HepG2 (cell line): ENCODE data around the gene AUTS2. TPM values are rescaled to one million over a fixed set of nuclear protein-coding genes. Genes with fewer than 3 reads are reported as not detected.

Experiments
- ATAC-seq: fragments of 200-7000 bp; cut with Tn5 transposase; 3 replicates; pipeline ENCODE4 v1.9.1; 2020; ENCODE audit warnings: mild to moderate bottlenecking, moderate library complexity
- BruUV-seq: library from RNA; stranded (reverse); fragments of 400-500 nt; replicated peaks from 2 replicates; lab custom pipeline; 2021; lab: Mats Ljungman, UMichigan
- CTCF ChIA-PET: fragments of 300-600 bp; formaldehyde crosslinking; extraction: SDS; loops from one replicate; lab custom pipeline; 2021; ENCODE audit warnings: low total read pairs, inconsistent platforms, low intra/inter-chr PET ratio; lab: Yijun Ruan, JAX
- POLR2A ChIA-PET: fragments of 350-600 bp; sonication (Branson Sonifier 250); formaldehyde crosslinking; loops from one replicate; lab custom pipeline; 2020; ENCODE audit warnings: antibody characterized with exemption, inconsistent platforms; lab: Yijun Ruan, JAX
- DNase-seq: peaks from one replicate; pipeline ENCODE4 v3.0.0-alpha.2; 2015; ENCODE audit warnings: low spot score
- FAIRE-seq: peaks from 3 replicates; lab custom pipeline; 2011; peaks lifted over from hg19 to GRCh38; lab: Jason Lieb, UNC
- H2AFZ ChIP-seq: one replicate; pipeline ENCODE4 v1.6.1; 2011; ENCODE audit warnings: low read length, inconsistent platforms
- H3K27ac ChIP-seq: fragments of 300-600 bp; 3 replicates; pipeline ENCODE4 v1.8.0; 2011; ENCODE audit warnings: mixed run types, mild to moderate bottlenecking, mixed read lengths, low read length, inconsistent platforms; ENCODE audit not compliant: insufficient read depth; ENCODE audit errors: extremely low read length
- H3K27me3 ChIP-seq, 2 experiments: fragments of 200-600 bp in 1 of 2; 2 replicates in 1 of 2; 3 replicates in 1 of 2; pipeline versions ENCODE4 v1.6.0 to v1.8.0; 2011; ENCODE audit warnings: low read length in 2 of 2, mild to moderate bottlenecking in 2 of 2, moderate library complexity in 2 of 2, inconsistent platforms in 1 of 2; ENCODE audit not compliant: insufficient read depth in 2 of 2, control insufficient read depth in 1 of 2
- H3K36me3 ChIP-seq, 2 experiments: fragments of 200-600 bp in 1 of 2; replicated peaks in 1 of 2; 2 replicates in 1 of 2; 3 replicates in 1 of 2; pipeline versions ENCODE4 v1.5.1 to v1.8.0; 2011; ENCODE audit warnings: low read length in 2 of 2, inconsistent platforms in 1 of 2; ENCODE audit not compliant: insufficient read depth in 2 of 2, control insufficient read depth in 1 of 2
- H3K4me1 ChIP-seq: 2 replicates; pipeline ENCODE4 v1.5.1; 2012; ENCODE audit warnings: low read length, inconsistent platforms; ENCODE audit not compliant: insufficient read depth
- H3K4me2 ChIP-seq: 2 replicates; pipeline ENCODE4 v1.6.0; 2011; ENCODE audit warnings: low read depth, low read length, inconsistent platforms
- H3K4me3 ChIP-seq, 3 experiments: fragments of 200-600 bp in 1 of 3; sonication (generic), shearing (Covaris generic) in 1 of 3; replicated peaks in 1 of 3; 2 replicates each; pipeline ENCODE4 v1.5.1; 2011 to 2016; ENCODE audit warnings: low read length in 3 of 3, inconsistent platforms in 2 of 3, low read depth in 2 of 3, mild to moderate bottlenecking in 2 of 3, control low read depth in 1 of 3, mixed read lengths in 1 of 3; ENCODE audit not compliant: insufficient read depth in 1 of 3
- H3K79me2 ChIP-seq: one replicate; pipeline ENCODE4 v1.6.1; 2011; ENCODE audit warnings: low read length, inconsistent platforms; ENCODE audit not compliant: insufficient read depth
- H3K9ac ChIP-seq: 2 replicates; pipeline ENCODE4 v1.6.0; 2011; ENCODE audit warnings: mild to moderate bottlenecking, low read depth, low read length, inconsistent platforms; ENCODE audit not compliant: insufficient read depth
- H3K9me3 ChIP-seq: 2 replicates; pipeline ENCODE4 v1.5.1; 2012; ENCODE audit warnings: mild to moderate bottlenecking, low read length
- H4K20me1 ChIP-seq: 2 replicates; pipeline ENCODE4 v1.6.0; 2011; ENCODE audit warnings: inconsistent platforms, mild to moderate bottlenecking, low read length, moderate library complexity; ENCODE audit not compliant: insufficient read depth
- ERF ChIP-seq: IDR thresholded peaks from 2 replicates; pipeline ENCODE4 v1.6.1; 2018; ENCODE audit warnings: missing biosample characterization, missing genetic modification reagents
- FOXP1 ChIP-seq, 2 experiments: fragments of 450-650 bp in 1 of 2; IDR thresholded peaks; 2 replicates each; pipeline ENCODE4 v1.6.1; 2017 to 2018; ENCODE audit warnings: antibody characterized with exemption in 1 of 2
- HOXA5 ChIP-seq: sonication (generic); formaldehyde crosslinking; IDR thresholded peaks from 2 replicates; pipeline ENCODE4 v1.4.0; 2020; ENCODE audit warnings: missing genetic modification reagents
- KDM5B ChIP-seq: sonication (generic); formaldehyde crosslinking; IDR thresholded peaks from 2 replicates; pipeline ENCODE4 v1.4.0; 2020; ENCODE audit warnings: missing genetic modification reagents, mild to moderate bottlenecking, borderline replicate concordance
- MAFF ChIP-seq: IDR thresholded peaks from 2 replicates; pipeline ENCODE4 v1.6.1; 2011; ENCODE audit warnings: low read depth, low read length, improper control_type of control experiment
- MTA3 ChIP-seq: sonication (generic); formaldehyde crosslinking; IDR thresholded peaks from 2 replicates; pipeline ENCODE4 v1.4.0; 2020; ENCODE audit warnings: missing genetic modification reagents
- MXI1 ChIP-seq: IDR thresholded peaks from 3 replicates; pipeline ENCODE4 v1.6.1; 2012; ENCODE audit warnings: low read depth, low read length, inconsistent platforms, borderline replicate concordance
- NBN ChIP-seq: fragments of 450-650 bp; conservative IDR thresholded peaks from 2 replicates; pipeline ENCODE4 v1.6.1; 2017
- NONO ChIP-seq, 2 experiments: fragments of 450-650 bp in 1 of 2; sonication (generic) in 1 of 2; formaldehyde crosslinking in 1 of 2; IDR thresholded peaks in 1 of 2; conservative IDR thresholded peaks in 1 of 2; 2 replicates each; pipeline versions ENCODE4 v1.6.1 to v1.8.0; 2017 to 2022; ENCODE audit warnings: mild to moderate bottlenecking in 1 of 2, missing genetic modification reagents in 1 of 2, moderate library complexity in 1 of 2
- SRY ChIP-seq: sonication (generic); formaldehyde crosslinking; IDR thresholded peaks from 2 replicates; pipeline ENCODE4 v1.8.0; 2022; ENCODE audit warnings: mild to moderate bottlenecking, missing genetic modification reagents
- ZIK1 ChIP-seq: sonication (generic); formaldehyde crosslinking; IDR thresholded peaks from 2 replicates; pipeline ENCODE4 v1.5.0; 2020; ENCODE audit warnings: mild to moderate bottlenecking, low read depth, missing genetic modification reagents, borderline replicate concordance
- ZMYM4 ChIP-seq: sonication (generic); formaldehyde crosslinking; IDR thresholded peaks from 2 replicates; pipeline ENCODE4 v1.8.1; 2023; ENCODE audit warnings: mild to moderate bottlenecking, missing genetic modification reagents
- ZNF530 ChIP-seq: sonication (generic); formaldehyde crosslinking; IDR thresholded peaks from 2 replicates; pipeline ENCODE4 v1.5.0; 2020; ENCODE audit warnings: low read depth, mild to moderate bottlenecking, missing genetic modification reagents
- ZNF549 ChIP-seq: sonication (generic); formaldehyde crosslinking; IDR thresholded peaks from 2 replicates; pipeline ENCODE4 v1.5.0; 2020; ENCODE audit warnings: missing genetic modification reagents
- whole genome bisulfite sequencing: methylation state at CpG from one replicate; pipeline ENCODE4 v1.1.6; 2017; ENCODE audit warnings: low lambda C conversion rate; 5-methylcytosine and 5-hydroxymethylcytosine counted together
- in situ Hi-C: cut with HindIII; loops from 2 replicates; pipeline ENCODE4 v1.10.0; 2017; ENCODE audit warnings: low pct_unique_long_range_greater_than_20kb; ENCODE audit not compliant: extremely low pct_ligation_motif_present
- intact Hi-C: fragments of 100-400 bp; cut with micrococcal nuclease; formaldehyde crosslinking; loops from one replicate; pipeline ENCODE4 v1.10.0; 2022; ENCODE audit not compliant: unreplicated experiment
- polyA plus RNA-seq, 8 experiments: library from polyadenylated mRNA; depleted of rRNA in 3 of 8; stranded (reverse) in 7 of 8; unstranded in 1 of 8; fragments of >200 nt; fragmentation: Illumina TruSeq in 4 of 8; extraction: Trizol in 4 of 8; gene quantifications; 2 replicates each; pipeline versions ENCODE4 v1.2.1 to v1.2.3, GENCODE V29; 2011 to 2016; ENCODE audit warnings: low read depth in 4 of 8, missing spikeins in 1 of 8, mixed read lengths in 1 of 8; ENCODE audit not compliant: insufficient read depth in 1 of 8
- total RNA-seq, 5 experiments: library from RNA; depleted of rRNA; stranded (reverse); fragments of >200 nt; fragmentation: Illumina TruSeq; extraction: Trizol; gene quantifications; 2 replicates each; pipeline ENCODE4 v1.2.3, GENCODE V29; 2016; ENCODE audit warnings: low read depth in 1 of 5
- TF ChIP-seq, protein P1 (sequence below): sonication (generic); formaldehyde crosslinking; IDR thresholded peaks from 2 replicates; pipeline ENCODE4 v1.9.0; 2022; ENCODE audit warnings: low read depth, missing genetic modification reagents

Gene AUTS2
- total and polyA plus RNA-seq, 2 of the 13 experiments (the other 11 are each of a cell fraction or from before 2014, with no cell fraction given) = 0.38 TPM; not detected in 1

DNA sequence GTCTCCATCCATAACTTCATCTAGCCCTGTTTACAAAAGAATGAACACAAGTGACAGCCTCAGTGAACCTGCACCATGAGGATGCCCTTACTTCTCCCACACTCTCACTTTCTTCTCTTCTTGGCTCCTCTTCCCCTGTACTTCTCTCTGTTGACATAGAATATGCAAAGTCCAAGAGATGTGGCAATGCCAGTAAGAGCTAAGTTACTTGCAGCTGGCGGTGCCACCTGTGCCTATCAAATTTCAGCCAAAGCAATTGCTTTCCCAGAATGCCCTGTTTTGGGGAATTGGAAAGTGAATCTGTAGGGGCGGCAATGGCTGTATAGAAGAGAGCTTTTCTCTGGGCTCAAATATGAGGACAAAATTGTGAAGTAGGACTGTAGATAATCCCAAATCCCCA, 557.8 kb downstream of the AUTS2 start:
- Histone ChIP-seq H3K4me3 (no peak overlapping the region), H2AFZ (no peak overlapping the region), H3K9ac (no peak overlapping the region), H3K27ac (no peak overlapping the region), H3K27me3 (no peaks in the 10 kb centered on the region), H3K36me3 (no peaks in the 10 kb centered on the region), H3K4me1 (no peaks in the 10 kb centered on the region), H3K4me2 (no peak overlapping the region), H4K20me1 (no peaks in the 10 kb centered on the region), H3K9me3 (no peaks in the 10 kb centered on the region), H3K79me2 (no peaks in the 10 kb centered on the region)
- ChIA-PET POLR2A (no interaction called here), CTCF (no interaction called here)
- ATAC-seq (no peak), FAIRE-seq (no peak), DNase-seq (no peak)
- intact Hi-C loops = no loop called here
- TF ChIP-seq ZNF530 (CRISPR knock-in tag) (no peak), KDM5B (CRISPR knock-in tag) (no peak), ZNF549 (CRISPR knock-in tag) (no peak), ERF (CRISPR knock-in tag) (no peak), HOXA5 (no peak), ZIK1 (CRISPR knock-in tag) (no peak), MXI1 (no peak), NBN (no peak), MTA3 (CRISPR knock-in tag) (no peak), MAFF (no peak), FOXP1 (IDR thresholded peaks at IDR 0.05) (no peak), FOXP1 (CRISPR knock-in tag; IDR thresholded peaks at IDR 0.05) (no peak)
- WGBS = 50% methylated on average over 2 of the region's 2 CpGs
- in situ Hi-C loops = no loop called here
- no TSS peak for BruUV-seq

DNA sequence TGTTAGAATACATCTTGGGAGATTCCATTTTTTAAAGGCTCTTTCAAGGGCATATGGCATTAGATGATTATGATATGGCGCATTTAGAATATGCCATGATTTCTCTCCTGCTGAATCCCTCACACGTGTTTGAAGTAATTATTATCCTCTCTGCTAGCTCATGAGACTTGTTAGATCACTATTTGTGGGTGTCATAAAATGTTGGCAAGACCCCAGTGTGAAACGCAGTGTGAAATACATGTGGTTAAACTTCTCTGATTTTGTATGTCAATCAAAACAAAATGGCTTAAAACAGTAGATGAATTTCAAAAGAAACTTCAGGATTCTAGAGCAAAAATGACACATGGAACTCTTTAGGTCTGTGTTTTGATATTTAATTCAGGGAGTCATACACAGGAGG, 560.8 kb downstream of the AUTS2 start:
- in situ Hi-C loops = no loop called here
- ChIA-PET POLR2A (no interaction called here), CTCF (no interaction called here)
- 13% methylated on average over 3 of the region's 3 CpGs for WGBS
- Histone ChIP-seq H3K9ac (no peak overlapping the region), H3K9me3 (no peaks in the 10 kb centered on the region), H3K4me1 (no peaks in the 10 kb centered on the region), H3K36me3 (no peaks in the 10 kb centered on the region), H4K20me1 (no peaks in the 10 kb centered on the region), H2AFZ (no peak overlapping the region), H3K27me3 (no peaks in the 10 kb centered on the region), H3K4me3 (no peak overlapping the region), H3K4me2 (no peak overlapping the region), H3K27ac (no peak overlapping the region), H3K79me2 (no peaks in the 10 kb centered on the region)
- TF ChIP-seq SRY (CRISPR knock-in tag) = no peak
- no peak for TF ChIP-seq NONO (IDR thresholded peaks at IDR 0.05)
- TF ChIP-seq NONO (CRISPR knock-in tag; conservative IDR thresholded peaks at IDR 0.05) = no peak
- no peak for TF ChIP-seq HOXA5
- TF ChIP-seq ZMYM4 (CRISPR knock-in tag) = no peak
- TF ChIP-seq, protein P1, sequence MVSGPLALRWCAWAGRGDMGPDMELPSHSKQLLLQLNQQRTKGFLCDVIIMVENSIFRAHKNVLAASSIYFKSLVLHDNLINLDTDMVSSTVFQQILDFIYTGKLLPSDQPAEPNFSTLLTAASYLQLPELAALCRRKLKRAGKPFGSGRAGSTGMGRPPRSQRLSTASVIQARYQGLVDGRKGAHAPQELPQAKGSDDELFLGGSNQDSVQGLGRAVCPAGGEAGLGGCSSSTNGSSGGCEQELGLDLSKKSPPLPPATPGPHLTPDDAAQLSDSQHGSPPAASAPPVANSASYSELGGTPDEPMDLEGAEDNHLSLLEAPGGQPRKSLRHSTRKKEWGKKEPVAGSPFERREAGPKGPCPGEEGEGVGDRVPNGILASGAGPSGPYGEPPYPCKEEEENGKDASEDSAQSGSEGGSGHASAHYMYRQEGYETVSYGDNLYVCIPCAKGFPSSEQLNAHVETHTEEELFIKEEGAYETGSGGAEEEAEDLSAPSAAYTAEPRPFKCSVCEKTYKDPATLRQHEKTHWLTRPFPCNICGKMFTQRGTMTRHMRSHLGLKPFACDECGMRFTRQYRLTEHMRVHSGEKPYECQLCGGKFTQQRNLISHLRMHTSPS (CRISPR knock-in tag) = no peak
- no peak for FAIRE-seq
- no peak for ATAC-seq
- intact Hi-C loops = no loop called here
- BruUV-seq = no TSS peak
- DNase-seq = no peak
